Stimulated activated CD8-positive, alpha-beta memory T cell treated with anti-CD3 and anti-CD28 coated beads, Interleukin-4, amount 100 ng/mL, for 48 hours (primary cell): ENCODE data around the gene PTPN11.
"Not testable (repeated sequence)": the region's sequence is repeated elsewhere in the genome, so short reads cannot be mapped to it uniquely, and the experiment has no call there.

ENCODE experiments used
- DNase-seq: peaks from one replicate; pipeline ENCODE4 v3.0.0-alpha.2; 2020

PTPN11 gene

DNA sequence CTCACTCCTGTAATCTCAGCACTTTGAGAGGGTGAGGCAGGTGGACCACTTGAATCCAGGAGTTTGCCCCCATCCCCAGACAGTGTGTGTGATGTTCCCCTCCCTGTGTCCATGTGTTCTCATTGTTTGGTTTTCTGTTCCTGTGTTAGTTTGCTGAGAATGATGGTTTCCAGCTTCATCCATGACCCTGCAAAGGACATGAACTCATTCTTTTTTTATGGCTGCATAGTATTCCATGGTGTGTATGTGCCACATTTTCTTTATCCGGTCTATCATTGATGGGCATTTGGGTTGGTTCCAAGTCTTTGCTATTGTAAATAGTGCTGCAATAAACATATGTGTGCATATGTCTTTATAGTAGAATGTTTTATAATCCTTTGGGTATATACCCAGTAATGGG, 38.4 kb downstream of the PTPN11 start:
- DNase-seq: not testable (repeated sequence)

GRCh38 chr12:112458330-112458729, 39.6 kb downstream of the PTPN11 start:
- no peak for DNase-seq

- no peak for DNase-seq
These were observed 40.0 kb downstream of the PTPN11 start for GRCh38 chr12:112458751-112459150.

- DNase-seq: no peak
These were observed 44.7 kb downstream of the PTPN11 start for GRCh38 chr12:112463478-112463877.

GRCh38 chr12:112464605-112465004, 45.9 kb downstream of the PTPN11 start:
- DNase-seq: no peak

- no peak for DNase-seq
These were observed 47.3 kb downstream of the PTPN11 start for GRCh38 chr12:112466011-112466422.

GRCh38 chr12:112466835-112467234, 48.1 kb downstream of the PTPN11 start:
- DNase-seq: no peak

GRCh38 chr12:112468046-112468445, 49.3 kb downstream of the PTPN11 start:
- no peak for DNase-seq

GRCh38 chr12:112473056-112473455, 54.3 kb downstream of the PTPN11 start:
- DNase-seq: no peak

DNA sequence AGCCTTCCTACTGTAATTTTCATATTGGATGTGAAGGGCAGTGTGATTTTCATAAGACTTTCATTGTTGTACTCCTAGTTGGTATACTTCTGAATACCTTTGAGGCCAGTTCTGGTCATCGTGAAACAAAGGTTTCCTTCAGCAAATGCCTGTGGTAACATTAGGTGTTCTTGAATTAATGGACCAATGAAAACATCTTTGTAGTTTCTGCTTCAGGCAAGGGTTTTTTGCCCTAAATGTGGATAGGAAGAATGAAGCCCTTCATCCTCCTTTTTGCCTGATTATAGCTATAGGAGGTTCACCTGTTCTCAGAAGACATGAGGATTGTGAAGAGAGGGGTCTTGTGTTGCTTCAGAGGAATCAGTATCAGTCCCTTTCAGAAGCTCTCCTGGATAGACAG, 60.7 kb downstream of the PTPN11 start:
- no peak for DNase-seq

DNA sequence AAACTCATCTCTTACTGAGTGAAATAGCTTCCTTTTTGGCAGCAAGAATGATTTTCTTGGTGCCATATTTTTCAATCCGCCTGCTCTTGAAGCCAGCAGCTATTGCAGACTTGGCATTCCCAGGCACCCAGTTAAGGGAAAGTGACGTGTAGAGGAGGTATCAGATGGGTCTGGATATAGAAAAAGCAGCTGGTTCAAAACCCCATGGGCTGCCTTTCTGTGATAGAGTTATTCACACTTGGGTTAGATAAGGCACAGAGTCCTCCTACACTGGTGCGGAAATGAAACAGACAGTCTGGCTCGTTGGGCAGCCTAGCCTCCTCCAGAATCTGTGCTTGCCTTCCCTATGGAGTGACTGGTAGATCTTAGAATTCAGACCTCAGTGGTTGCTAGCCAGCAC, 62.2 kb downstream of the PTPN11 start:
- no peak for DNase-seq

DNA sequence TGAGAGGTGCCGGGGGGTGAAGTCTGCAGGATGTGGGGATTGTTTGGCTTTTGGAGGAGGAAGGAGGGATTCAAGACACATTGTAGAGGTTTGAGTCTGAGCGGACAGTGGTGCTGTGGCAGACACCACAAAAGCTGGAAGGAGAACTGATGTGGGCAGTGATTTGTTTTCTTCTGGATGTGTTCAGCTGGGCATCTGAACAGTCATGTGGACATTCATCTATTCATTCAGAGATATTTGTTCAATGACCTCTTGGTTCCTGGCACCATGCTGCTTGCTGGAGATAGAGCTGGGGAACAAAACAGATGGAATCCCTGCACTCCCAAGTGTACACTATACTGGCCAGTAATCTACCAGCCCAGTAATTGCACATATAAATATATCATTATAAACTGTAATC, 64.0 kb downstream of the PTPN11 start:
- DNase-seq: no peak

GRCh38 chr12:112486361-112486760, 67.6 kb downstream of the PTPN11 start:
- no peak for DNase-seq

GRCh38 chr12:112488257-112488876, 69.6 kb downstream of the PTPN11 start:
- DNase-seq: no peak

- no peak for DNase-seq
These were observed 70.7 kb downstream of the PTPN11 start for GRCh38 chr12:112489456-112489855.

DNA sequence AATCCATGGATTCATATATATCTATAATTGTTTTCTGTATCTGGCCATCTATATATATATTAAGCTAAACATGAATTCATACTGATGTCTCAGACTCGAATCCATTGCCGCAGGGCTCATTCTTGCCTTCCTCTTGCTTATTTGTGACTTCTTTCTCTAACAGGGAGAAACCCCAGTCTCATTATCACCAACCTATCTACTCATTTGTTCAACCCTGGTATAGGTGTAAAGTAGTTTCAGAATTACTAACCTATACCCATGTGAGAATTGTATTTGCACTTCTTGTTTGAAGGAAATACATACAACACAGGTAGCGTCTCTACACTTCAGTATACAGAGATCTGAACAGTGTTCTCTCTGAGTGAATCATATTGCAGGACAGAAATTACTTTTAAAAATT, 77.7 kb downstream of the PTPN11 start:
- DNase-seq: peak; percentile 32

GRCh38 chr12:112498580-112498979, 79.8 kb downstream of the PTPN11 start:
- DNase-seq: no peak

DNA sequence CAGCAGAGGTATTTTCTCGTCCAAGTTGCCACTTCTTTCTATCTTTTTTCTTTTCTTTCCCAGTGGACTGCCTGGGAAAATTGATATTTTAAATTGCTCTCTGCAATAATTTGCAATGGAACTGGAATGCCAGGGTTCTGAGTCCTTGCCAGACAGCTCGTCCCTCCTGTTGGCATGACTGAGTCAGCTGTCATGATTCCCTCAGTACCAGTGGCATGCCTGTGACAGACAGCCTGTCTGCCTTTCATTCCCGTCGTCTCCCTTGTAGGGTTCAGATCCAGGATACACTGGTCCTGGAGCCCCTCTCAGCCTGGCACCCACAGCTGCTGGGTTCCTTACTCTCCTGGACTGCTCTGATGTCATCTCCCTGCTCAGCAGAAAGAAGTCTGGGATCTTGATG, 84.8 kb downstream of the PTPN11 start:
- DNase-seq: no peak

DNA sequence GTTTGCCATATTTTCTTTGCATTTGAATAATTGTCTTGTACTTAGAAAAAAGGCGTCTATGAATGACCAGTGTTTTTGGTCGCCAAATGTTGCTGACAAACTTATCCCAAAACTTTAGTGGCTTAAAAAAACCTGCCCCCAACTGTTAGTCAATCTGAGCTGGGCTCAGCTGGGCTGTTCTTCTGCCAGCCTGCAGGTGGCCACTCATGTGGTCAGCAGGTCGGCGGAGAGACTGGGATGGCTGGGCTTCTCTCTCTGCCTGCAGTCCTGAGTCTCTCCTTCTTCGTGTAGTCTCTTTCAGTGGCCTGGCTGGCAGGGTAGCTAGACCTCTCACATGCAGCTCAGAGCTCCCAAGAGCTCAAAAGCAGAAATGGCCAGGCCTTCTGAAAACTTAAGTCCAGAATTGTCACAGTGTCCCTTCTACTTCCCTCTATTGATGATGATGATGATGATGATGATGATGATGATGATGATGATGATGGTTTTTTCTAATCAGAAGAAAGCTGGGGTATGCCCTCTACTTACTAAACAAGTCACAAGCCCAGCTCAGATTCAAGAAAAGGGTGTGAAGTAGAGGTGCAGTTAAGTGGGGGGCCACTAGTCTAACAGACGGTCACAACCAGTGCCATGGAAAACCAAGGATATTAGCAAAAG, 87.9 kb downstream of the PTPN11 start:
- DNase-seq: no peak

DNA sequence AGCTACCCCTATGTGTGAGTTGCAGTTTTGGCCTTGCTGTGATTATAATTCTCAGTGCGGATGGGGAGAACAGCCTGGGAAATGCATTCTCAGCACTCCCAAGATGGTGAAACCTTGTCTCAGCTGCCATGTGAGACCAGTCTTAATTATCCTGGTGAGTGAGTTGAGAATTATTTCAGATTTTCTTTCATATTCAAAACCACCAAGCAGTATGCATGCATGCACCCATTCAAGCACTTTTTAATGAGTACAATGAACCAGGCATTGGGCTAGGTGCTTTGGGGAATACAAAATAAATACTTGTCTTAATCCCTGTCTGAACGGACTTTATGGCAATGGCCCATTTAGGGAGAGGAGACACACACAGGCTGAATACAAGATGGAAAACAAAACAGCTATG, 94.7 kb downstream of the PTPN11 start:
- no peak for DNase-seq

GRCh38 chr12:112514456-112514855, 95.7 kb downstream of the PTPN11 start:
- no peak for DNase-seq

DNA sequence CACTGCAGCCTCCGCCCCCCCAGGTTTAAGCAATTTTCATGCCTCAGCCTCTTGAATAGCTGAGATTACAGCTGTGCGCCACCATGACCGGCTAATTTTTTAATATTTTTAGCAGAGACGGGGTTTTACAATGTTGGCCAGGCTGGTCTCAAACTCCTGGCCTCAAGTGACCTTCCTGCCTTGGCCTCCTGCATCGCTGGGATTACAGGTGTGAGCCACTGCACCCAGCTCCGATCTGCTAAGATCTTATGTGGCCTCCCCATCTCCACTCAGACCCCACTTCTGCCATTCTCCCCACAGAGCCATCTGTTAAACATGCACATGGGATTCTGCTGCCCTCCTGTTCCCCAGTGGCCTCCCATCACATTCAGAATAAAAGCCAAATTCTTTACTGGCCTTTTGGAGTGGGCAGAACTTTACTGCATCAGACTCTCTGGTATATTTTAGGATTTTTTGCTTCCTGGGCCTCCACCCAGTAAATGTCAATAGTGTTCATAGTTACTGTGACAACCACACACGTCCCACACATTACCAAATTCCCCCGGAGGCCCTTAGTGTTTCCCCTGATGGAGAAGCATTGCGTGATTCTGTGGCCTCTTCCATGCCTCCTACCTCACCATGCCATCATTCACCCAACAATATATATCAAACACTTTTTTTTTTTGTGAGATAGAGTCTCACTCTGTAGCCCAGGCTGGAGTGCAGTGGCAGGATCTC, 96.3 kb downstream of the PTPN11 start:
- DNase-seq: no peak

DNA sequence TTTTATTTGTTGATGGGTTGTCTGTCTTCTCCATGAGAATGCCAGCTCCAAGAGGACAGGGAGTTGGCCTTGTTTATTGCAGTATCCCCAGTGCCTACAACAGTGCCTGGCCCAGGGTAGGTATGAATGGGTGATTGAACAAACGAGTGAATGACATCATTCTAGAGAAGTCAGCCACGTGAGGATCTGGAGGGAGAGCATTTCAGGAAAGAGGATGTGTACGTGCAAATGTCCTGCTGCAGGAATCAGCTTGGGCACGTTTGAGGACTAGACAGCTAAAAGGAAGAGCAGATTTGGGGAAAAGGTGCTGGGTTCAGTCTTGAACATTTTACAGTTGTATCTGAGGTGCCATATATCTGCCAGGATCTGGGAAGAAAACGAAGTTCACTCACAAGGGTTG, 97.1 kb downstream of the PTPN11 start:
- no peak for DNase-seq

- no peak for DNase-seq
These were observed 99.1 kb downstream of the PTPN11 start for GRCh38 chr12:112517730-112518364.
